Neural cell (in vitro differentiated cells): Measurements from ENCODE around the gene ZNF593. TPM values are rescaled to one million over a fixed set of nuclear protein-coding genes. Genes with fewer than 3 reads are reported as not detected.

ENCODE experiments used
- H2AFZ ChIP-seq: fragments of 200-600, 300-800 bp; sonication (generic), shearing (Covaris generic); 2 replicates; pipeline ENCODE4 v1.6.0; 2014; ENCODE audit warnings: low read depth, mild to moderate bottlenecking, antibody characterized with exemption, low read length, moderate library complexity
- H3F3A ChIP-seq: fragments of 200-600 bp; shearing (Covaris generic); 2 replicates; pipeline ENCODE4 v1.6.1; 2016; ENCODE audit warnings: mild to moderate bottlenecking, moderate library complexity, mixed read lengths, antibody characterized with exemption, low read length; ENCODE audit not compliant: insufficient read depth, poor library complexity, severe bottlenecking
- H3K27ac ChIP-seq: fragments of 200-600, 300-800 bp; sonication (generic), shearing (Covaris generic); 2 replicates; pipeline ENCODE4 v1.5.1; 2014; ENCODE audit warnings: mild to moderate bottlenecking, low read length, moderate library complexity
- H3K27me3 ChIP-seq: fragments of 300-800, 200-600 bp; sonication (generic), shearing (Covaris generic); 2 replicates; pipeline ENCODE4 v1.6.0; 2014; ENCODE audit warnings: mild to moderate bottlenecking, low read depth, low read length, moderate library complexity; ENCODE audit not compliant: insufficient read depth
- H3K36me3 ChIP-seq: fragments of 300-800, 200-600 bp; sonication (generic), shearing (Covaris generic); 2 replicates; pipeline ENCODE4 v1.5.1; 2014; ENCODE audit warnings: mild to moderate bottlenecking, antibody characterized with exemption, low read length, moderate library complexity; ENCODE audit not compliant: insufficient read depth
- H3K4me2 ChIP-seq: fragments of 300-800, 200-600 bp; sonication (generic), shearing (Covaris generic); 2 replicates; pipeline ENCODE4 v1.6.0; 2014; ENCODE audit warnings: mild to moderate bottlenecking, low read length
- H3K4me3 ChIP-seq: fragments of 300-800, 200-600 bp; sonication (generic), shearing (Covaris generic); 2 replicates; pipeline ENCODE4 v1.5.1; 2014; ENCODE audit warnings: mild to moderate bottlenecking, low read length, moderate library complexity
- H3K79me2 ChIP-seq: fragments of 200-600 bp; shearing (Covaris generic); replicated peaks from 2 replicates; pipeline ENCODE4 v1.6.0; 2014; ENCODE audit warnings: mild to moderate bottlenecking, low read length, moderate library complexity; ENCODE audit not compliant: insufficient read depth
- H3K9ac ChIP-seq: fragments of 300-800, 200-600 bp; sonication (generic), shearing (Covaris generic); 2 replicates; pipeline ENCODE4 v1.6.1; 2016; ENCODE audit warnings: mild to moderate bottlenecking, low read length, mixed read lengths
- H3K9me2 ChIP-seq: fragments of 200-600 bp; shearing (Covaris generic); 2 replicates; pipeline ENCODE4 v1.6.1; 2016; ENCODE audit warnings: mild to moderate bottlenecking, low read length, mixed read lengths; ENCODE audit not compliant: insufficient read depth
- H3K9me3 ChIP-seq: fragments of 200-600, 300-800 bp; sonication (generic), shearing (Covaris generic); 2 replicates; pipeline ENCODE4 v1.6.1; 2016; ENCODE audit warnings: mild to moderate bottlenecking, mixed run types, low read length, moderate library complexity, mixed read lengths
- H4K20me1 ChIP-seq: fragments of 200-600 bp; shearing (Covaris generic); 2 replicates; pipeline ENCODE4 v1.6.1; 2016; ENCODE audit warnings: mild to moderate bottlenecking, mixed run types; ENCODE audit not compliant: insufficient read depth
- EP300 ChIP-seq: fragments of 450-650 bp; conservative IDR thresholded peaks from 2 replicates; pipeline ENCODE4 v1.6.1; 2014; ENCODE audit warnings: antibody characterized with exemption, mild to moderate bottlenecking, moderate library complexity; ENCODE audit not compliant: poor library complexity, severe bottlenecking
- EZH2 ChIP-seq: fragments of 200-600, 300-800 bp; shearing (Covaris generic), sonication (generic); IDR thresholded peaks from 2 replicates; pipeline ENCODE4 v1.6.1; 2014; ENCODE audit warnings: antibody characterized with exemption, low read length, borderline replicate concordance, mild to moderate bottlenecking; ENCODE audit not compliant: insufficient read depth, poor library complexity, severe bottlenecking
- MXI1 ChIP-seq: fragments of 450-650 bp; conservative IDR thresholded peaks from 2 replicates; pipeline ENCODE4 v1.6.1; 2014; ENCODE audit warnings: antibody characterized with exemption, mild to moderate bottlenecking; ENCODE audit not compliant: poor library complexity, severe bottlenecking
- POLR2AphosphoS5 ChIP-seq: IDR thresholded peaks from 2 replicates; pipeline ENCODE4 v1.6.1; 2012
- RAD21 ChIP-seq: fragments of 450-650 bp; conservative IDR thresholded peaks from 2 replicates; pipeline ENCODE4 v1.6.1; 2014; ENCODE audit warnings: antibody characterized with exemption, mild to moderate bottlenecking, moderate library complexity
- SMC3 ChIP-seq: fragments of 450-650 bp; conservative IDR thresholded peaks from 2 replicates; pipeline ENCODE4 v1.6.1; 2014; ENCODE audit warnings: antibody characterized with exemption, mild to moderate bottlenecking, moderate library complexity; ENCODE audit not compliant: poor library complexity
- TAF1 ChIP-seq: IDR thresholded peaks from 2 replicates; pipeline ENCODE4 v1.6.1; 2012; ENCODE audit warnings: low read depth
- polyA plus RNA-seq: library from polyadenylated mRNA; depleted of rRNA; stranded (reverse); fragments of >200 nt; gene quantifications from 2 replicates; pipeline ENCODE4 v1.2.3, GENCODE V29; 2014
- TF ChIP-seq, protein P1 (sequence below): IDR thresholded peaks from 2 replicates; pipeline ENCODE4 v1.6.1; 2012; ENCODE audit warnings: borderline replicate concordance
- TF ChIP-seq, protein P2 (sequence below): fragments of 450-650 bp; IDR thresholded peaks from 2 replicates; pipeline ENCODE4 v1.5.1; 2014; ENCODE audit warnings: antibody characterized with exemption, mild to moderate bottlenecking, moderate library complexity; ENCODE audit not compliant: poor library complexity, severe bottlenecking

Gene ZNF593
- polyA plus RNA-seq, 1 donor from 2014 or later, result 25.0 TPM

DNA sequence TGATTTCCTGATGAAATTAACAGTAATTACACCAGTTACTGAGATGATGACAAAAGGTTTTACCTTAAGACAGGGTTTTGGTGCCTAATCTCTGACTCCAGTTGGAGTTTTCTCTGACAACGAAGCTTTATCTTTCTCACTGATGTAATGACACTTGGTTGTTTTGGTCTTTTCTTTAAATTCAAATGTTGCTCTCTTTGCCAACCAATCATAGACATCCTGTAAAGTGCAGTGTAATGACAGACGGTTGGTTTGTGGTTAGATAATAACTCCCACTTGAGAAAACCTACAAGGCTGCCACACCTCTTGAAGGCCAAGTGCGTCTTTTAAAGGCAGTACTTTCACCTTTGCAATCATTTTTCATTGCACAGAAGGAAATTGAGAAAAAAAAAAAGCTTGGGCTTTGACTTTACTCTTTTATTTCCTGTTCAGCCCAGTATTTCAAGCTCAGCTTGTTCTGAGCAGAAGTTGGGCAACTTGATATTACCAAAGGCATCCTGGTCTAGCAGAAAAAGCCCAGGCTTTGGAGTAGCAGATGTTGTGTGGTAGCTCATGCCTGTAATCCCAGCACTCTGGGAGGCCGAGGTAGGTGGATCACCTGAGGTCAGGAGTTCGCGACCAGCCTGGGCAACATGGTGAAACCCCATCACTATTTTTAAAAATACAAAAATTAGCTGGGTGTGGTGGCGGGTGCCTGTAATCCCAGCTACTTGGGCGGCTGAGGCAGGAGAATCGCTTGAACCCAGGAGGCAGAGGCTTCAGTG is 43.2 kb upstream of the ZNF593 start:
- H3K9me2 ChIP-seq, result no peaks in the 10 kb centered on the region
- H3K27me3 ChIP-seq, result no peaks in the 10 kb centered on the region
- H3F3A ChIP-seq, result no peaks in the 10 kb centered on the region
- H2AFZ ChIP-seq, result no peak overlapping the region
- TF ChIP-seq EP300 (no peak), SMC3 (no peak), MXI1 (no peak), POLR2AphosphoS5 (no peak), RAD21 (no peak), TAF1 (no peak), EZH2 (no peak)
- TF ChIP-seq, protein P1, sequence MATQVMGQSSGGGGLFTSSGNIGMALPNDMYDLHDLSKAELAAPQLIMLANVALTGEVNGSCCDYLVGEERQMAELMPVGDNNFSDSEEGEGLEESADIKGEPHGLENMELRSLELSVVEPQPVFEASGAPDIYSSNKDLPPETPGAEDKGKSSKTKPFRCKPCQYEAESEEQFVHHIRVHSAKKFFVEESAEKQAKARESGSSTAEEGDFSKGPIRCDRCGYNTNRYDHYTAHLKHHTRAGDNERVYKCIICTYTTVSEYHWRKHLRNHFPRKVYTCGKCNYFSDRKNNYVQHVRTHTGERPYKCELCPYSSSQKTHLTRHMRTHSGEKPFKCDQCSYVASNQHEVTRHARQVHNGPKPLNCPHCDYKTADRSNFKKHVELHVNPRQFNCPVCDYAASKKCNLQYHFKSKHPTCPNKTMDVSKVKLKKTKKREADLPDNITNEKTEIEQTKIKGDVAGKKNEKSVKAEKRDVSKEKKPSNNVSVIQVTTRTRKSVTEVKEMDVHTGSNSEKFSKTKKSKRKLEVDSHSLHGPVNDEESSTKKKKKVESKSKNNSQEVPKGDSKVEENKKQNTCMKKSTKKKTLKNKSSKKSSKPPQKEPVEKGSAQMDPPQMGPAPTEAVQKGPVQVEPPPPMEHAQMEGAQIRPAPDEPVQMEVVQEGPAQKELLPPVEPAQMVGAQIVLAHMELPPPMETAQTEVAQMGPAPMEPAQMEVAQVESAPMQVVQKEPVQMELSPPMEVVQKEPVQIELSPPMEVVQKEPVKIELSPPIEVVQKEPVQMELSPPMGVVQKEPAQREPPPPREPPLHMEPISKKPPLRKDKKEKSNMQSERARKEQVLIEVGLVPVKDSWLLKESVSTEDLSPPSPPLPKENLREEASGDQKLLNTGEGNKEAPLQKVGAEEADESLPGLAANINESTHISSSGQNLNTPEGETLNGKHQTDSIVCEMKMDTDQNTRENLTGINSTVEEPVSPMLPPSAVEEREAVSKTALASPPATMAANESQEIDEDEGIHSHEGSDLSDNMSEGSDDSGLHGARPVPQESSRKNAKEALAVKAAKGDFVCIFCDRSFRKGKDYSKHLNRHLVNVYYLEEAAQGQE, result no peak
- H3K9me3 ChIP-seq, result no peaks in the 10 kb centered on the region
- H3K4me2 ChIP-seq, result no peak overlapping the region
- H4K20me1 ChIP-seq, result no peaks in the 10 kb centered on the region
- H3K9ac ChIP-seq, result no peak overlapping the region
- no peak overlapping the region for H3K27ac ChIP-seq
- H3K79me2 ChIP-seq, result no peaks in the 10 kb centered on the region
- peaks cover 6% of the 10 kb centered on the region for H3K36me3 ChIP-seq
- H3K4me3 ChIP-seq, result no peak overlapping the region

DNA sequence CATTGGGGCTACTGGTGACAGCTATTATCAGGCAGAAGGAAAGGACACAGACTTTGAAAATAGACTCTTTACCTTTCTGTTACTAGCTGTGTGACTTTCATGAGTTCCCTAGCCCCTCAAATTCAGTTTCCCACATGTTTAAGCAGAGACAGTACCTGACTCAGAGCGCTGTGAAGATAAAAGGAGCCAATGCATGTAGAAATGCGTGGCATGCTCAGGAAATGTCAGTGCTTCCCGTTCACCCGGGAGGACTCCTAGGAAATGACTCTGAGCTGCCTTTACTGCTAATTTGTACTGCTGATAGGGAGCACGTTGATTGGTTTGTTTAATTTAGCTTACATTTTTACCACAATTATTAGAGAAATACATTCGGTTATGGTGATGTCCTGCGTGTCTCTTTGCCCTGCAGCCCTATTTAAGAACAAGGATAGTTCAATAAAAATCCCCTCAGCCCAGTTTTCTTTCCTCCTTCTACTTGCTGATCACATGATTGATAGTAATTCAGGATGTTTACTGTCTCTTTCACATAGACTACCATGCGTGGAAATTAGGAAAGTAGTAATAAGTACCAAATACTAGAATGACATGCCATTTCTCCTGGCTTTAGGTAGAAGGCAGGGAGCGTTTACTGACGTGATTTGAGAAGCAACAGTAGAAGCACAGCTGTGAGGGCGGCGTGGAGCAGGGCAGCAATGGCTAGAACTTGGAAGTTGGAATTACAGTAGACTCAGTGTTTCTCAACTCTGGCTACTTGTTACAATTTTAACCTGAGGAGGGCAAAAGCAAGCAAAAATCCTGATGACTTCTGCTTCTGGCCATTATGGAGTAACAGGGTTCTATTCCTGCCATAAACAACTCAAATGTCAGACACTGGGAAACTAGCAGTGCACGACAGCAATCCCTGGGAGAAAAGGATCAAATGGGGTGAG is 42.2 kb upstream of the ZNF593 start:
- H3K9me2 ChIP-seq, result no peaks in the 10 kb centered on the region
- no peak overlapping the region for H3K4me3 ChIP-seq
- TF ChIP-seq POLR2AphosphoS5 (no peak), TAF1 (no peak), MXI1 (no peak), RAD21 (no peak), SMC3 (no peak), EP300 (no peak), EZH2 (no peak)
- TF ChIP-seq, protein P2, sequence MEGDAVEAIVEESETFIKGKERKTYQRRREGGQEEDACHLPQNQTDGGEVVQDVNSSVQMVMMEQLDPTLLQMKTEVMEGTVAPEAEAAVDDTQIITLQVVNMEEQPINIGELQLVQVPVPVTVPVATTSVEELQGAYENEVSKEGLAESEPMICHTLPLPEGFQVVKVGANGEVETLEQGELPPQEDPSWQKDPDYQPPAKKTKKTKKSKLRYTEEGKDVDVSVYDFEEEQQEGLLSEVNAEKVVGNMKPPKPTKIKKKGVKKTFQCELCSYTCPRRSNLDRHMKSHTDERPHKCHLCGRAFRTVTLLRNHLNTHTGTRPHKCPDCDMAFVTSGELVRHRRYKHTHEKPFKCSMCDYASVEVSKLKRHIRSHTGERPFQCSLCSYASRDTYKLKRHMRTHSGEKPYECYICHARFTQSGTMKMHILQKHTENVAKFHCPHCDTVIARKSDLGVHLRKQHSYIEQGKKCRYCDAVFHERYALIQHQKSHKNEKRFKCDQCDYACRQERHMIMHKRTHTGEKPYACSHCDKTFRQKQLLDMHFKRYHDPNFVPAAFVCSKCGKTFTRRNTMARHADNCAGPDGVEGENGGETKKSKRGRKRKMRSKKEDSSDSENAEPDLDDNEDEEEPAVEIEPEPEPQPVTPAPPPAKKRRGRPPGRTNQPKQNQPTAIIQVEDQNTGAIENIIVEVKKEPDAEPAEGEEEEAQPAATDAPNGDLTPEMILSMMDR, result no peak
- TF ChIP-seq, protein P1, result no peak
- no peak overlapping the region for H3K27ac ChIP-seq
- no peak overlapping the region for H3K9ac ChIP-seq
- no peak overlapping the region for H2AFZ ChIP-seq
- H3K36me3 ChIP-seq, result peaks cover 6% of the 10 kb centered on the region
- H3F3A ChIP-seq, result no peaks in the 10 kb centered on the region
- no peak overlapping the region for H3K4me2 ChIP-seq
- H3K27me3 ChIP-seq, result no peaks in the 10 kb centered on the region
- no peaks in the 10 kb centered on the region for H3K79me2 ChIP-seq
- no peaks in the 10 kb centered on the region for H4K20me1 ChIP-seq
- no peaks in the 10 kb centered on the region for H3K9me3 ChIP-seq
